ENCODE measurements around the gene KIAA1217.

The KIAA1217 gene

GRCh38 chr10:24305551-24306506 is 96.9 kb downstream of the KIAA1217 start:
- Histone ChIP-seq H3K9ac (ENCODE audit: low read length in 5 of 5) (no peak overlapping the region), H3K27ac (ENCODE audit: low read depth, low read length) (no peak overlapping the region), H3K4me1 (ENCODE audit: control insufficient read depth in 5 of 5, insufficient read depth in 5 of 5, low read length in 5 of 5) (peaks cover 0 to 25% (median 20%) of the 10 kb centered on the region in 5 donors), H3K9me3 (ENCODE audit: control insufficient read depth in 5 of 5, low read length in 5 of 5) (no peaks in the 10 kb centered on the region), H3K36me3 (ENCODE audit: control insufficient read depth in 5 of 5, insufficient read depth in 5 of 5, low read length in 5 of 5) (no peaks in the 10 kb centered on the region), H3K27me3 (ENCODE audit: control insufficient read depth in 5 of 5, insufficient read depth in 4 of 5, low read length in 5 of 5) (no peaks in the 10 kb centered on the region), H3K4me3 (ENCODE audit: low read depth in 1 of 5, low read length in 5 of 5) (no peak overlapping the region)

DNA sequence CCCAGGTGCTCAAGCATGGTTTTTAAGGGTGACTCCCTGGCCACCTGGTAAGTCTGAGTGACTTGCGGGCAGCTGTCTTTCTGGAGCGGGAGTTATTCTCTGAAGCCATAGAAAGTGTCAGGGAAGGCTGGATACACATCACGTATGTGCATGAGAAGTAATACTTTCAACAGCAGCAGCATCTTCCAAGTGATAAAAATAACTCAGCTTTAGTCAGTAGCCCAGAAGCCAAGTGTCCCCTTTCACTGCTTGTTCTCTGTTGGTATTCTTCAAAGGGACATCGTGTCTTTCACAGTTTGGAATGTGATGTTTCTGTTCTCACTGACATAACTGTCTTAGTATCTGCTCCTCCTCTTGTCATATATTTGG is 97.6 kb downstream of the KIAA1217 start:
- Histone ChIP-seq H3K4me3 (ENCODE audit: low read depth in 1 of 5, low read length in 5 of 5) (no peak overlapping the region), H3K9me3 (ENCODE audit: control insufficient read depth in 5 of 5, low read length in 5 of 5) (no peaks in the 10 kb centered on the region), H3K36me3 (ENCODE audit: control insufficient read depth in 5 of 5, insufficient read depth in 5 of 5, low read length in 5 of 5) (no peaks in the 10 kb centered on the region), H3K27me3 (ENCODE audit: control insufficient read depth in 5 of 5, insufficient read depth in 4 of 5, low read length in 5 of 5) (no peaks in the 10 kb centered on the region), H3K27ac (ENCODE audit: low read depth, low read length) (no peak overlapping the region), H3K4me1 (ENCODE audit: control insufficient read depth in 5 of 5, insufficient read depth in 5 of 5, low read length in 5 of 5) (peaks cover 0 to 25% (median 20%) of the 10 kb centered on the region in 5 donors), H3K9ac (ENCODE audit: low read length in 5 of 5) (no peak overlapping the region)

- no peaks in the 10 kb centered on the region for H3K9me3 ChIP-seq (ENCODE audit: control insufficient read depth in 5 of 5, low read length in 5 of 5)
- H3K27me3 ChIP-seq (ENCODE audit: control insufficient read depth in 5 of 5, insufficient read depth in 4 of 5, low read length in 5 of 5): no peaks in the 10 kb centered on the region
- H3K36me3 ChIP-seq (ENCODE audit: control insufficient read depth in 5 of 5, insufficient read depth in 5 of 5, low read length in 5 of 5): no peaks in the 10 kb centered on the region
- H3K4me3 ChIP-seq (ENCODE audit: low read depth in 1 of 5, low read length in 5 of 5): no peak overlapping the region
- H3K9ac ChIP-seq (ENCODE audit: low read length in 5 of 5): no peak overlapping the region
- peaks cover 0 to 25% (median 20%) of the 10 kb centered on the region in 5 donors for H3K4me1 ChIP-seq (ENCODE audit: control insufficient read depth in 5 of 5, insufficient read depth in 5 of 5, low read length in 5 of 5)
- H3K27ac ChIP-seq (ENCODE audit: low read depth, low read length): no peak overlapping the region
Observed at GRCh38 chr10:24307116-24307515, 98.2 kb downstream of the KIAA1217 start.

DNA sequence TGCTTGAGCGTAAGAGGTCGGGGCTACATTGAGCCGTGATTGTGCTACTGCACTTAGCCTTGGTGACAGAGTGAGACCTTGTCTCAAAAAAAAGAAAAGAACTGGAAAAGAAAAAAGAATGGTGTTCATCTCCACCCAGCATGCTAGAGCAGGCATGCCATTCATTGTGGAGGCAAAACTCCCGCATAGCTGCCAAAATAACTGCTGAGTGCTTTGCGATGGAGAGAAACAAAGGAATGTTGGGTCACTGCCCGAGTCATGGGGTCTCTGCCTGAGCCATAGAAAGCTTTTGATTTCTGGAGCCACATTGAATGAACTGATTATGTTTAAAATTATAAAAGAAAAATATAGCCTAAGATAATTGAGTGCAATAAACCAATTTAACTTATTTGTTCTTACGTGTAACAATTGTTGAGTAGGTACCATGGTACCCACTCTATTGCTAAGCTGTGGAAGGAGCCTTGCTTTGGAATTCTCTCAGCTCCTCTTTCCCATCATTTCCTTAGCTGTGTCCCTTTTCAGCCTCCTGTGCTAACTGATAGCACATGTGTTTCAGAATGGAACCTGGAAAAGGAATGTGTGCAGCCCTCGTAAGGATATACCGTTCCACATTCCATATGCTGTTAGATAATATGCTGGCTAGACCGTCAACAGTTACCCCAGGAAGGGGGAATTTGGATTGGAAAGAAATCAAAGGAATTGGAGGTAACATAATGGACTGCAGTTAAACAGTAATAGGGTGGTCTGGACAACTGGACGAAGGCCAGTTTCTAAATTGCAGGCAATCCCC is 99.0 kb downstream of the KIAA1217 start:
- Histone ChIP-seq H3K27me3 (ENCODE audit: control insufficient read depth in 5 of 5, insufficient read depth in 4 of 5, low read length in 5 of 5) (no peaks in the 10 kb centered on the region), H3K36me3 (ENCODE audit: control insufficient read depth in 5 of 5, insufficient read depth in 5 of 5, low read length in 5 of 5) (no peaks in the 10 kb centered on the region), H3K4me1 (ENCODE audit: control insufficient read depth in 5 of 5, insufficient read depth in 5 of 5, low read length in 5 of 5) (peaks cover 0 to 27% (median 20%) of the 10 kb centered on the region in 5 donors), H3K4me3 (ENCODE audit: low read depth in 1 of 5, low read length in 5 of 5) (no peak overlapping the region), H3K9me3 (ENCODE audit: control insufficient read depth in 5 of 5, low read length in 5 of 5) (no peaks in the 10 kb centered on the region), H3K27ac (ENCODE audit: low read depth, low read length) (no peak overlapping the region), H3K9ac (ENCODE audit: low read length in 5 of 5) (no peak overlapping the region)

GRCh38 chr10:24310104-24310503 is 101.2 kb downstream of the KIAA1217 start:
- H3K36me3 ChIP-seq (ENCODE audit: control insufficient read depth in 5 of 5, insufficient read depth in 5 of 5, low read length in 5 of 5): no peaks in the 10 kb centered on the region
- H3K9me3 ChIP-seq (ENCODE audit: control insufficient read depth in 5 of 5, low read length in 5 of 5): no peaks in the 10 kb centered on the region
- no peaks in the 10 kb centered on the region for H3K27me3 ChIP-seq (ENCODE audit: control insufficient read depth in 5 of 5, insufficient read depth in 4 of 5, low read length in 5 of 5)
- no peak overlapping the region for H3K4me3 ChIP-seq (ENCODE audit: low read depth in 1 of 5, low read length in 5 of 5)
- no peak overlapping the region for H3K27ac ChIP-seq (ENCODE audit: low read depth, low read length)
- H3K9ac ChIP-seq (ENCODE audit: low read length in 5 of 5): no peak overlapping the region
- peaks cover 0 to 34% (median 20%) of the 10 kb centered on the region in 5 donors for H3K4me1 ChIP-seq (ENCODE audit: control insufficient read depth in 5 of 5, insufficient read depth in 5 of 5, low read length in 5 of 5)

DNA sequence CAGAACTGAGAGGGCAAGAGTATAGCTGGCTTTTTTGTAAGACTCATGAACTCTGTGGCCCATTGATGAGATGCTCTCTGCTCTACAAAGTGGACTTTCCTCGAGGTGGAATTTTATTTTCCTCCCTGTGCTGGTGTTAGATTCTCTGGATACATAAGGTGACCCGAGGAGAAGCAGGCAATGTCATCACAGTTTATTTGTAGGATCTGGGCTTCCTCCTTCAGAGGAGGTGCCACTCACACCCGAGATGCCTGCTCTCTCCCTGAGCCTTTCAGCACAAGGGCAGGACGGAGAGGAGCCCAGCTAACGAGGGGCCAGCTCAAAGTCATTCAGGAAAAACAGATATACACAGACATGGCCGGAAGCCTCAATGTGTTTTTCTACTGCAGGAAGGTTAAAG is 103.0 kb downstream of the KIAA1217 start:
- Histone ChIP-seq H3K9me3 (ENCODE audit: control insufficient read depth in 5 of 5, low read length in 5 of 5) (no peaks in the 10 kb centered on the region), H3K27me3 (ENCODE audit: control insufficient read depth in 5 of 5, insufficient read depth in 4 of 5, low read length in 5 of 5) (no peaks in the 10 kb centered on the region), H3K4me1 (ENCODE audit: control insufficient read depth in 5 of 5, insufficient read depth in 5 of 5, low read length in 5 of 5) (peaks cover 0 to 35% (median 8%) of the 10 kb centered on the region in 5 donors), H3K9ac (ENCODE audit: low read length in 5 of 5) (no peak overlapping the region), H3K36me3 (ENCODE audit: control insufficient read depth in 5 of 5, insufficient read depth in 5 of 5, low read length in 5 of 5) (no peaks in the 10 kb centered on the region), H3K27ac (ENCODE audit: low read depth, low read length) (no peak overlapping the region), H3K4me3 (ENCODE audit: low read depth in 1 of 5, low read length in 5 of 5) (no peak overlapping the region)

DNA sequence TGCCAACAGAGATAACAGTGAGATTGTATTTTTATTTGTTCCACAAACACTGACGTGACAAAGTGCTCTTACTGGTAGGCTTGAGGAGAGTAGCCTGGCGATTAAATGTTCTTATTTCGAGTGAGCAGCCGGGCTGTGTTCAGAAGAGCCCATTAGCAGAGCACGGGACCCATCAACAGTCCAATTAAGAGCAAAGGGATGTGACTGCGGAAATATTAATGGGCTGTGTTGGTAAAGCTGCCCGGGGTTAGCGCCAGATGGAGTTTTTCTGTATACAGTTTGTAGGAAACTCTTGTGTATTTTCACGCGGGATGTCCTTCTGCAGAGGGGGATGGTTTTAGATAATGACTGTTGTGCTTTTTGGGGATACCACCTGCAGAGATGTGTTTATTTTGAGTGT is 104.3 kb downstream of the KIAA1217 start:
- H3K4me1 ChIP-seq (ENCODE audit: control insufficient read depth in 5 of 5, insufficient read depth in 5 of 5, low read length in 5 of 5): peaks cover 0 to 22% (median 0%) of the 10 kb centered on the region in 5 donors
- no peaks in the 10 kb centered on the region for H3K36me3 ChIP-seq (ENCODE audit: control insufficient read depth in 5 of 5, insufficient read depth in 5 of 5, low read length in 5 of 5)
- no peak overlapping the region for H3K9ac ChIP-seq (ENCODE audit: low read length in 5 of 5)
- no peak overlapping the region for H3K4me3 ChIP-seq (ENCODE audit: low read depth in 1 of 5, low read length in 5 of 5)
- H3K9me3 ChIP-seq (ENCODE audit: control insufficient read depth in 5 of 5, low read length in 5 of 5): no peaks in the 10 kb centered on the region
- H3K27ac ChIP-seq (ENCODE audit: low read depth, low read length): no peak overlapping the region
- no peaks in the 10 kb centered on the region for H3K27me3 ChIP-seq (ENCODE audit: control insufficient read depth in 5 of 5, insufficient read depth in 4 of 5, low read length in 5 of 5)

GRCh38 chr10:24315211-24315610 is 106.3 kb downstream of the KIAA1217 start:
- Histone ChIP-seq H3K27ac (ENCODE audit: low read depth, low read length) (no peak overlapping the region), H3K9me3 (ENCODE audit: control insufficient read depth in 5 of 5, low read length in 5 of 5) (no peaks in the 10 kb centered on the region), H3K9ac (ENCODE audit: low read length in 5 of 5) (no peak overlapping the region), H3K4me1 (ENCODE audit: control insufficient read depth in 5 of 5, insufficient read depth in 5 of 5, low read length in 5 of 5) (peaks cover 0 to 19% (median 0%) of the 10 kb centered on the region in 5 donors), H3K27me3 (ENCODE audit: control insufficient read depth in 5 of 5, insufficient read depth in 4 of 5, low read length in 5 of 5) (no peaks in the 10 kb centered on the region), H3K36me3 (ENCODE audit: control insufficient read depth in 5 of 5, insufficient read depth in 5 of 5, low read length in 5 of 5) (no peaks in the 10 kb centered on the region), H3K4me3 (ENCODE audit: low read depth in 1 of 5, low read length in 5 of 5) (no peak overlapping the region)

DNA sequence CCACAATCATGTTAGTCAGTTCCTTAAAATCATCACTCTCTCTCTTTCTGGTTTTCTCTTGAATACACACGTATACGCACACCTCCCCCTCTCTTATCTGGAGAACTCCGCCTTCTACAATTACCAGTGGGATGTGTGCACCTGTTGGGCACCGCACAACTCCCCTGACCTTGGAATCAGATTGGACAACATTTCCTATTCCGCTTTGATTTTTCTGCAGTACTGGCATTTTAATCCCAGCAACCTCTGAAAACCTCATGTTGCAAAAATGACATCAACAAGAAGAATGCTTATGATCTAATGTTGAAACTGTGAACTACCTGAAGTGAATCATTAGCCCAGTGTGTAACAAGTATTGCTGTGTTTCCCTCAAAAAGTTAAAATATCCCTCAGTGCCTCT is 109.6 kb downstream of the KIAA1217 start:
- H3K4me3 ChIP-seq (ENCODE audit: low read depth in 1 of 5, low read length in 5 of 5): no peak overlapping the region
- H3K9ac ChIP-seq (ENCODE audit: low read length in 5 of 5): no peak overlapping the region
- H3K4me1 ChIP-seq (ENCODE audit: control insufficient read depth in 5 of 5, insufficient read depth in 5 of 5, low read length in 5 of 5): peaks cover 0 to 20% (median 0%) of the 10 kb centered on the region in 5 donors
- no peaks in the 10 kb centered on the region for H3K36me3 ChIP-seq (ENCODE audit: control insufficient read depth in 5 of 5, insufficient read depth in 5 of 5, low read length in 5 of 5)
- no peaks in the 10 kb centered on the region for H3K9me3 ChIP-seq (ENCODE audit: control insufficient read depth in 5 of 5, low read length in 5 of 5)
- H3K27ac ChIP-seq (ENCODE audit: low read depth, low read length): no peak overlapping the region
- no peaks in the 10 kb centered on the region for H3K27me3 ChIP-seq (ENCODE audit: control insufficient read depth in 5 of 5, insufficient read depth in 4 of 5, low read length in 5 of 5)

- H3K9ac ChIP-seq (ENCODE audit: low read length in 5 of 5): no peak overlapping the region
- no peaks in the 10 kb centered on the region for H3K36me3 ChIP-seq (ENCODE audit: control insufficient read depth in 5 of 5, insufficient read depth in 5 of 5, low read length in 5 of 5)
- no peak overlapping the region for H3K27ac ChIP-seq (ENCODE audit: low read depth, low read length)
- H3K9me3 ChIP-seq (ENCODE audit: control insufficient read depth in 5 of 5, low read length in 5 of 5): no peaks in the 10 kb centered on the region
- H3K4me1 ChIP-seq (ENCODE audit: control insufficient read depth in 5 of 5, insufficient read depth in 5 of 5, low read length in 5 of 5): peaks cover 0 to 10% (median 0%) of the 10 kb centered on the region in 5 donors
- H3K27me3 ChIP-seq (ENCODE audit: control insufficient read depth in 5 of 5, insufficient read depth in 4 of 5, low read length in 5 of 5): no peaks in the 10 kb centered on the region
- no peak overlapping the region for H3K4me3 ChIP-seq (ENCODE audit: low read depth in 1 of 5, low read length in 5 of 5)
Observed at GRCh38 chr10:24320373-24320772, 111.4 kb downstream of the KIAA1217 start.
